Measurements from ENCODE around the gene EP300. TPM values are rescaled to one million over a fixed set of nuclear protein-coding genes. Genes with fewer than 3 reads are reported as not detected.

The EP300 gene
- total RNA-seq, 1 donor from 2014 or later: 30.0 TPM

DNA sequence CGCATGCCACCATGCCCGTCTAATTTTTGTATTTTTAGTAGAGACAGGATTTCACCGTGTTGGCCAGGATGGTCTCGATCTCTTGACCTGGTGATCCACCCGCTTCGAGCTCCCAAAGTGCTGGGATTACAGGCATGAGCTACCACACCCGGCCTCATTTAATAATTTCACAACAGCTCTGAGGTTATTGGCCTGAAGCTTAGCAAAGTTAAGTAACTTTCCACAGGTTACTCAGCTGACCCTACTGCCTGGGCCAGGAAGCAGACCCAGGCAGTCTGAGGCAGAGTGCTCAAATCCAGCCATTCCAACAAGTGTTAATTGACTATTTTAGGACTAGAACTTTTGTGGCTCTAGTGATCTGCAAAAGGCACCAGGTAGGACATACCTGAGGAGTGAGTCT is 60.5 kb downstream of the EP300 start:
- no peak for TF ChIP-seq CTCF (conservative IDR thresholded peaks at IDR 0.05; ENCODE audit: low read depth, low read length)
- H3K4me3 ChIP-seq (ENCODE audit: low read depth, low read length): no peak overlapping the region
- DNase-seq (ENCODE audit: low read depth): peak; percentile 10

GRCh38 chr22:41157083-41157482 is 64.7 kb downstream of the EP300 start:
- TF ChIP-seq CTCF (conservative IDR thresholded peaks at IDR 0.05; ENCODE audit: low read depth, low read length): no peak
- H3K4me3 ChIP-seq (ENCODE audit: low read depth, low read length): no peak overlapping the region
- no peak for DNase-seq (ENCODE audit: low read depth)

GRCh38 chr22:41169157-41169556 is 76.8 kb downstream of the EP300 start:
- H3K4me3 ChIP-seq (ENCODE audit: low read depth, low read length): no peak overlapping the region
- no peak for DNase-seq (ENCODE audit: low read depth)
- no peak for TF ChIP-seq CTCF (conservative IDR thresholded peaks at IDR 0.05; ENCODE audit: low read depth, low read length)

- no peak for TF ChIP-seq CTCF (conservative IDR thresholded peaks at IDR 0.05; ENCODE audit: low read depth, low read length)
- no peak for DNase-seq (ENCODE audit: low read depth)
- no peak overlapping the region for H3K4me3 ChIP-seq (ENCODE audit: low read depth, low read length)
These were observed 79.6 kb downstream of the EP300 start for GRCh38 chr22:41171996-41172395.

DNA sequence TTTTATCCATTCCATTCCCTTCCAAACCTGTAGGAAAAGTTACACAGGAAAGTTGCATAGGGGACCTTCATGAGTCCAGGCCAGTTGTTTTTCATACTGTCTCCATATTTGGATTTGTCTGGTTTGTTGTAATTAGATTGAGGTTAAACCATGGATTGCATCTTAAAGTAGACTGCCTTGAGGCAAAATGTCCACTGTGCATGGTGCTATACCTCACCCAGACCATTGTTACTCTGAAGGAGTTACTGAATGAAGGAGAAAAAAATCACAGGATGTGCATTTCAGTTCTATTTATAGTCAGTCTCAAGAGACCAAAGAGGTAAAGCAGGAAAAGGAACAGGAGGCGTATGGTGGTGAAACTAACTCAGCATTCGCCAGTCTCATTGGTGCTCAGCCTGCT is 83.2 kb downstream of the EP300 start:
- H3K4me3 ChIP-seq (ENCODE audit: low read depth, low read length): no peak overlapping the region
- TF ChIP-seq CTCF (conservative IDR thresholded peaks at IDR 0.05; ENCODE audit: low read depth, low read length): no peak
- no peak for DNase-seq (ENCODE audit: low read depth)

DNA sequence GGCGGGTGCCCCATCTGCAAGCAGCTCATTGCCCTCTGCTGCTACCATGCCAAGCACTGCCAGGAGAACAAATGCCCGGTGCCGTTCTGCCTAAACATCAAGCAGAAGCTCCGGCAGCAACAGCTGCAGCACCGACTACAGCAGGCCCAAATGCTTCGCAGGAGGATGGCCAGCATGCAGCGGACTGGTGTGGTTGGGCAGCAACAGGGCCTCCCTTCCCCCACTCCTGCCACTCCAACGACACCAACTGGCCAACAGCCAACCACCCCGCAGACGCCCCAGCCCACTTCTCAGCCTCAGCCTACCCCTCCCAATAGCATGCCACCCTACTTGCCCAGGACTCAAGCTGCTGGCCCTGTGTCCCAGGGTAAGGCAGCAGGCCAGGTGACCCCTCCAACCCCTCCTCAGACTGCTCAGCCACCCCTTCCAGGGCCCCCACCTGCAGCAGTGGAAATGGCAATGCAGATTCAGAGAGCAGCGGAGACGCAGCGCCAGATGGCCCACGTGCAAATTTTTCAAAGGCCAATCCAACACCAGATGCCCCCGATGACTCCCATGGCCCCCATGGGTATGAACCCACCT is 84.7 kb downstream of the EP300 start:
- no peak for DNase-seq (ENCODE audit: low read depth)
- TF ChIP-seq CTCF (conservative IDR thresholded peaks at IDR 0.05; ENCODE audit: low read depth, low read length): no peak
- no peak overlapping the region for H3K4me3 ChIP-seq (ENCODE audit: low read depth, low read length)

GRCh38 chr22:41177622-41178424 is 85.4 kb downstream of the EP300 start:
- no peak for DNase-seq (ENCODE audit: low read depth)
- TF ChIP-seq CTCF (conservative IDR thresholded peaks at IDR 0.05; ENCODE audit: low read depth, low read length): no peak
- H3K4me3 ChIP-seq (ENCODE audit: low read depth, low read length): no peak overlapping the region
